HL-60 (cell line): ENCODE data around the gene CGB7.

Experiments
- DNase-seq, 2 experiments: peaks; one replicate each; pipeline ENCODE4 v3.0.0-alpha.2; 2010 to 2020; ENCODE audit warnings: low read depth in 1 of 2, low spot score in 1 of 2
- H3K27ac ChIP-seq: fragments of 250-450 bp; sonication (Bioruptor Pico); replicated peaks from 2 replicates; pipeline ENCODE4 v1.5.1; 2020; ENCODE audit warnings: mild to moderate bottlenecking, moderate library complexity
- H3K27me3 ChIP-seq: fragments of 250-450 bp; sonication (Bioruptor Pico); 2 replicates; pipeline ENCODE4 v1.5.1; 2021; ENCODE audit warnings: mild to moderate bottlenecking, moderate library complexity; ENCODE audit not compliant: insufficient read depth, poor library complexity, severe bottlenecking
- H3K4me3 ChIP-seq: replicated peaks from 2 replicates; pipeline ENCODE4 v1.5.1; 2011; ENCODE audit warnings: mild to moderate bottlenecking, control low read depth, low read length; ENCODE audit not compliant: insufficient read depth
- CTCF ChIP-seq: IDR thresholded peaks from one replicate; pipeline ENCODE4 v1.5.1; 2011; ENCODE audit warnings: low read length, control low read depth, inconsistent platforms; ENCODE audit not compliant: insufficient read depth
- GABPA ChIP-seq: IDR thresholded peaks from 2 replicates; pipeline ENCODE4 v1.6.1; 2012; ENCODE audit warnings: low read depth
- POLR2AphosphoS5 ChIP-seq: IDR thresholded peaks from 2 replicates; pipeline ENCODE4 v1.6.1; 2012; ENCODE audit warnings: low read depth
- REST ChIP-seq: IDR thresholded peaks from 2 replicates; pipeline ENCODE4 v1.6.1; 2012; ENCODE audit warnings: low read depth; ENCODE audit not compliant: insufficient replicate concordance
- SPI1 ChIP-seq: IDR thresholded peaks from 2 replicates; pipeline ENCODE4 v1.6.1; 2012; ENCODE audit warnings: low read depth, mild to moderate bottlenecking, borderline replicate concordance

Gene CGB7

GRCh38 chr19:49103331-49104085 lies 46.0 kb upstream of the CGB7 start:
- no peaks in the 10 kb centered on the region for H3K27me3 ChIP-seq
- H3K4me3 ChIP-seq, result no peak overlapping the region
- no peak overlapping the region for H3K27ac ChIP-seq
- TF ChIP-seq SPI1 (no peak), REST (no peak), POLR2AphosphoS5 (no peak), GABPA (no peak), CTCF (no peak)
- DNase-seq, result no peak

GRCh38 chr19:49102303-49102702 lies 44.8 kb upstream of the CGB7 start:
- Histone ChIP-seq H3K27me3 (no peaks in the 10 kb centered on the region), H3K27ac (no peak overlapping the region), H3K4me3 (no peak overlapping the region)
- no peak for TF ChIP-seq REST
- TF ChIP-seq POLR2AphosphoS5, result no peak
- no peak for TF ChIP-seq GABPA
- TF ChIP-seq CTCF, result no peak
- no peak for TF ChIP-seq SPI1
- no peak for DNase-seq

GRCh38 chr19:49101160-49101559 lies 43.6 kb upstream of the CGB7 start:
- TF ChIP-seq POLR2AphosphoS5 (no peak), CTCF (no peak), SPI1 (no peak), REST (no peak), GABPA (no peak)
- Histone ChIP-seq H3K27ac (no peak overlapping the region), H3K4me3 (no peak overlapping the region), H3K27me3 (no peaks in the 10 kb centered on the region)
- DNase-seq, result no peak
